WTC11 (cell line): ENCODE measurements around the gene C1QTNF1. TPM values are rescaled to one million over a fixed set of nuclear protein-coding genes. Genes with fewer than 3 reads are reported as not detected.

Experiments used
- ATAC-seq: fragments of 200-7000 bp; cut with Tn5 transposase; 2 replicates; pipeline ENCODE4 v1.10.0; 2021; ENCODE audit warnings: mild to moderate bottlenecking, moderate library complexity
- CTCF ChIA-PET: fragments of 300-600 bp; sonication (Branson Sonifier 250); formaldehyde crosslinking; loops from one replicate; lab custom pipeline; 2021; ENCODE audit warnings: antibody characterized with exemption; lab: Charles Lee
- POLR2A ChIA-PET: fragments of 350-600 bp; sonication (Branson Sonifier 250); formaldehyde crosslinking; loops from one replicate; lab custom pipeline; 2021; ENCODE audit warnings: antibody characterized with exemption; lab: Charles Lee
- DNase-seq: peaks from one replicate; pipeline ENCODE4 v3.0.0; 2021; ENCODE audit warnings: low spot score
- H3K27ac Mint-ChIP-seq: 2 replicates; pipeline ENCODE4 v1.8.0; 2021; ENCODE audit warnings: mixed read lengths
- H3K27me3 Mint-ChIP-seq: 2 replicates; pipeline ENCODE4 v1.8.0; 2021; ENCODE audit warnings: low read depth, mild to moderate bottlenecking, moderate library complexity, mixed read lengths
- H3K36me3 Mint-ChIP-seq: 2 replicates; pipeline ENCODE4 v1.8.0; 2021; ENCODE audit warnings: mixed read lengths
- H3K4me1 Mint-ChIP-seq: 2 replicates; pipeline ENCODE4 v1.8.0; 2022; ENCODE audit warnings: mixed read lengths
- H3K4me3 Mint-ChIP-seq: 2 replicates; pipeline ENCODE4 v1.8.0; 2021; ENCODE audit warnings: mild to moderate bottlenecking, moderate library complexity, mixed read lengths
- H3K9me3 Mint-ChIP-seq: 2 replicates; pipeline ENCODE4 v1.8.0; 2021; ENCODE audit warnings: mixed read lengths
- ESRRA ChIP-seq: sonication (generic); formaldehyde crosslinking; IDR thresholded peaks from 2 replicates; pipeline ENCODE4 v1.8.1; 2022; ENCODE audit warnings: mild to moderate bottlenecking, missing genetic modification reagents, borderline replicate concordance
- ETV6 ChIP-seq: sonication (generic); formaldehyde crosslinking; IDR thresholded peaks from 2 replicates; pipeline ENCODE4 v1.8.1; 2022; ENCODE audit warnings: mild to moderate bottlenecking, missing genetic modification reagents
- HMGA2 ChIP-seq: fragments of 250-450 bp; sonication (Bioruptor Pico); IDR thresholded peaks from 2 replicates; pipeline ENCODE4 v1.4.0; 2021; ENCODE audit warnings: mild to moderate bottlenecking, moderate library complexity
- JAZF1 ChIP-seq: fragments of 250-450 bp; sonication (Bioruptor Pico); IDR thresholded peaks from 2 replicates; pipeline ENCODE4 v1.9.0; 2021; ENCODE audit warnings: moderate library complexity, mild to moderate bottlenecking, inconsistent platforms
- NR2C2 ChIP-seq: sonication (generic); formaldehyde crosslinking; IDR thresholded peaks from 2 replicates; pipeline ENCODE4 v1.8.0; 2022; ENCODE audit warnings: mild to moderate bottlenecking, missing genetic modification reagents
- SOX15 ChIP-seq: fragments of 250-450 bp; sonication (Bioruptor Pico); IDR thresholded peaks from 2 replicates; pipeline ENCODE4 v1.9.0; 2021; ENCODE audit warnings: mild to moderate bottlenecking
- TEAD4 ChIP-seq: sonication (generic); formaldehyde crosslinking; IDR thresholded peaks from 2 replicates; pipeline ENCODE4 v1.8.0; 2022; ENCODE audit warnings: mild to moderate bottlenecking, missing genetic modification reagents
- TP53 ChIP-seq: sonication (generic); formaldehyde crosslinking; IDR thresholded peaks from 2 replicates; pipeline ENCODE4 v1.8.1; 2023; ENCODE audit warnings: mild to moderate bottlenecking, missing genetic modification reagents
- ZNF263 ChIP-seq: sonication (generic); formaldehyde crosslinking; IDR thresholded peaks from 2 replicates; pipeline ENCODE4 v1.8.1; 2022; ENCODE audit warnings: low read depth, mild to moderate bottlenecking, moderate library complexity, missing genetic modification reagents
- total RNA-seq: library from RNA; stranded (reverse); gene quantifications from 3 replicates; pipeline ENCODE4 v1.2.3, GENCODE V29; 2021
- TF ChIP-seq, protein P1 (sequence below): fragments of 250-450 bp; sonication (Bioruptor Pico); IDR thresholded peaks from 2 replicates; pipeline ENCODE4 v1.9.0; 2021; ENCODE audit warnings: moderate library complexity, mild to moderate bottlenecking, inconsistent platforms, borderline replicate concordance
- TF ChIP-seq, protein P2 (sequence below): fragments of 200-600 bp; IDR thresholded peaks from 2 replicates; pipeline ENCODE4 v1.8.0; 2022; ENCODE audit warnings: antibody characterized with exemption
- TF ChIP-seq, protein P3 (sequence below): sonication (generic); formaldehyde crosslinking; IDR thresholded peaks from 2 replicates; pipeline ENCODE4 v1.8.0; 2023; ENCODE audit warnings: missing genetic modification reagents
- TF ChIP-seq, protein P4 (sequence below): sonication (generic); formaldehyde crosslinking; IDR thresholded peaks from 2 replicates; pipeline ENCODE4 v1.8.1; 2022; ENCODE audit warnings: missing genetic modification reagents, borderline replicate concordance
- TF ChIP-seq, protein P5 (sequence below): sonication (generic); formaldehyde crosslinking; IDR thresholded peaks from 2 replicates; pipeline ENCODE4 v1.8.1; 2023; ENCODE audit warnings: mild to moderate bottlenecking, missing genetic modification reagents
- TF ChIP-seq, protein P6 (sequence below): sonication (generic); formaldehyde crosslinking; IDR thresholded peaks from 2 replicates; pipeline ENCODE4 v1.8.0; 2022; ENCODE audit warnings: mild to moderate bottlenecking, missing genetic modification reagents
- TF ChIP-seq, protein P7 (sequence below): sonication (generic); formaldehyde crosslinking; IDR thresholded peaks from 2 replicates; pipeline ENCODE4 v1.8.1; 2023; ENCODE audit warnings: mild to moderate bottlenecking, missing genetic modification reagents, moderate library complexity
- TF ChIP-seq, protein P8 (sequence below): sonication (generic); formaldehyde crosslinking; IDR thresholded peaks from 2 replicates; pipeline ENCODE4 v1.8.1; 2023; ENCODE audit warnings: mild to moderate bottlenecking, missing genetic modification reagents
- TF ChIP-seq, protein P9 (sequence below): fragments of 250-450 bp; sonication (Bioruptor Pico); IDR thresholded peaks from 2 replicates; pipeline ENCODE4 v1.9.0; 2021; ENCODE audit warnings: mild to moderate bottlenecking

C1QTNF1 gene
- total RNA-seq, 1 experiment from 2014 or later: 1.7 TPM

DNA sequence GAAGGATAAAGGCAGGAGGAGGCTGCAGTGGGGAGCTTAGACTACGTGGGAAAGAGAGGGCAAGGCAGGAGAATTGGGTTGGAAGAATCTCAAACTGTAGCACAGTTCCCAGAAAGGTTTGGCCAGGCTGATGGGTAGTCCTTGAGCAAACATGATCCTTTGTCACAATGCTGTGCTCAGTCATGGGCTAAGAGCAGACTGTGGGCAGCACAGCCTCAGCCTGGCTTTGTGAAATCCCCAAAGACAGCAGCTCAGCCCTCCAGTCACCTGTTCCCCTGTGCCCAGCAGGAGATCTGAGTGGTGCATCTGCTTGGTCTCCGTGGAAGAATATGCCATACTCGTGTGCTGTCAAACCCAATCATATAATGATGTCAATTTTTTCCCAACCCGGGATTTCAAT, 40.1 kb downstream of the C1QTNF1 start:
- TF ChIP-seq, protein P1, sequence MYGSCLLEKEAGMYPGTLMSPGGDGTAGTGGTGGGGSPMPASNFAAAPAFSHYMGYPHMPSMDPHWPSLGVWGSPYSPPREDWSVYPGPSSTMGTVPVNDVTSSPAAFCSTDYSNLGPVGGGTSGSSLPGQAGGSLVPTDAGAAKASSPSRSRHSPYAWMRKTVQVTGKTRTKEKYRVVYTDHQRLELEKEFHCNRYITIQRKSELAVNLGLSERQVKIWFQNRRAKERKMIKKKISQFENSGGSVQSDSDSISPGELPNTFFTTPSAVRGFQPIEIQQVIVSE (CRISPR knock-in tag): no peak
- TF ChIP-seq, protein P2, sequence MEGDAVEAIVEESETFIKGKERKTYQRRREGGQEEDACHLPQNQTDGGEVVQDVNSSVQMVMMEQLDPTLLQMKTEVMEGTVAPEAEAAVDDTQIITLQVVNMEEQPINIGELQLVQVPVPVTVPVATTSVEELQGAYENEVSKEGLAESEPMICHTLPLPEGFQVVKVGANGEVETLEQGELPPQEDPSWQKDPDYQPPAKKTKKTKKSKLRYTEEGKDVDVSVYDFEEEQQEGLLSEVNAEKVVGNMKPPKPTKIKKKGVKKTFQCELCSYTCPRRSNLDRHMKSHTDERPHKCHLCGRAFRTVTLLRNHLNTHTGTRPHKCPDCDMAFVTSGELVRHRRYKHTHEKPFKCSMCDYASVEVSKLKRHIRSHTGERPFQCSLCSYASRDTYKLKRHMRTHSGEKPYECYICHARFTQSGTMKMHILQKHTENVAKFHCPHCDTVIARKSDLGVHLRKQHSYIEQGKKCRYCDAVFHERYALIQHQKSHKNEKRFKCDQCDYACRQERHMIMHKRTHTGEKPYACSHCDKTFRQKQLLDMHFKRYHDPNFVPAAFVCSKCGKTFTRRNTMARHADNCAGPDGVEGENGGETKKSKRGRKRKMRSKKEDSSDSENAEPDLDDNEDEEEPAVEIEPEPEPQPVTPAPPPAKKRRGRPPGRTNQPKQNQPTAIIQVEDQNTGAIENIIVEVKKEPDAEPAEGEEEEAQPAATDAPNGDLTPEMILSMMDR: no peak
- TF ChIP-seq, protein P3, sequence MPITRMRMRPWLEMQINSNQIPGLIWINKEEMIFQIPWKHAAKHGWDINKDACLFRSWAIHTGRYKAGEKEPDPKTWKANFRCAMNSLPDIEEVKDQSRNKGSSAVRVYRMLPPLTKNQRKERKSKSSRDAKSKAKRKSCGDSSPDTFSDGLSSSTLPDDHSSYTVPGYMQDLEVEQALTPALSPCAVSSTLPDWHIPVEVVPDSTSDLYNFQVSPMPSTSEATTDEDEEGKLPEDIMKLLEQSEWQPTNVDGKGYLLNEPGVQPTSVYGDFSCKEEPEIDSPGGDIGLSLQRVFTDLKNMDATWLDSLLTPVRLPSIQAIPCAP (CRISPR knock-in tag): no peak
- no peak for TF ChIP-seq HMGA2 (CRISPR knock-in tag)
- no peak for TF ChIP-seq ESRRA (CRISPR knock-in tag)
- TF ChIP-seq, protein P4, sequence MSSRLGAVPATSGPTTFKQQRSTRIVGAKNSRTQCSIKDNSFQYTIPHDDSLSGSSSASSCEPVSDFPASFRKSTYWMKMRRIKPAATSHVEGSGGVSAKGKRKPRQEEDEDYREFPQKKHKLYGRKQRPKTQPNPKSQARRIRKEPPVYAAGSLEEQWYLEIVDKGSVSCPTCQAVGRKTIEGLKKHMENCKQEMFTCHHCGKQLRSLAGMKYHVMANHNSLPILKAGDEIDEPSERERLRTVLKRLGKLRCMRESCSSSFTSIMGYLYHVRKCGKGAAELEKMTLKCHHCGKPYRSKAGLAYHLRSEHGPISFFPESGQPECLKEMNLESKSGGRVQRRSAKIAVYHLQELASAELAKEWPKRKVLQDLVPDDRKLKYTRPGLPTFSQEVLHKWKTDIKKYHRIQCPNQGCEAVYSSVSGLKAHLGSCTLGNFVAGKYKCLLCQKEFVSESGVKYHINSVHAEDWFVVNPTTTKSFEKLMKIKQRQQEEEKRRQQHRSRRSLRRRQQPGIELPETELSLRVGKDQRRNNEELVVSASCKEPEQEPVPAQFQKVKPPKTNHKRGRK (CRISPR knock-in tag): no peak
- TF ChIP-seq, protein P5, sequence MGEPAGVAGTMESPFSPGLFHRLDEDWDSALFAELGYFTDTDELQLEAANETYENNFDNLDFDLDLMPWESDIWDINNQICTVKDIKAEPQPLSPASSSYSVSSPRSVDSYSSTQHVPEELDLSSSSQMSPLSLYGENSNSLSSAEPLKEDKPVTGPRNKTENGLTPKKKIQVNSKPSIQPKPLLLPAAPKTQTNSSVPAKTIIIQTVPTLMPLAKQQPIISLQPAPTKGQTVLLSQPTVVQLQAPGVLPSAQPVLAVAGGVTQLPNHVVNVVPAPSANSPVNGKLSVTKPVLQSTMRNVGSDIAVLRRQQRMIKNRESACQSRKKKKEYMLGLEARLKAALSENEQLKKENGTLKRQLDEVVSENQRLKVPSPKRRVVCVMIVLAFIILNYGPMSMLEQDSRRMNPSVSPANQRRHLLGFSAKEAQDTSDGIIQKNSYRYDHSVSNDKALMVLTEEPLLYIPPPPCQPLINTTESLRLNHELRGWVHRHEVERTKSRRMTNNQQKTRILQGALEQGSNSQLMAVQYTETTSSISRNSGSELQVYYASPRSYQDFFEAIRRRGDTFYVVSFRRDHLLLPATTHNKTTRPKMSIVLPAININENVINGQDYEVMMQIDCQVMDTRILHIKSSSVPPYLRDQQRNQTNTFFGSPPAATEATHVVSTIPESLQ (CRISPR knock-in tag): no peak
- no peak for TF ChIP-seq ZNF263 (CRISPR knock-in tag)
- no peak for TF ChIP-seq NR2C2 (CRISPR knock-in tag)
- ChIA-PET CTCF (interaction anchor here (0.5 to 2.5 kb wide), 4 partner anchors 11 to 325 kb away, joined by 3 to 6 read pairs (median 5); partner anchors contain the start of gene ENGASE), POLR2A (no interaction called here)
- no peaks in the 10 kb centered on the region for H3K36me3 Mint-ChIP-seq
- DNase-seq (no peak), ATAC-seq (no peak)
- no peaks in the 10 kb centered on the region for H3K4me1 Mint-ChIP-seq
- no peak overlapping the region for H3K27ac Mint-ChIP-seq
- H3K4me3 Mint-ChIP-seq: no peak overlapping the region
- H3K27me3 Mint-ChIP-seq: no peaks in the 10 kb centered on the region; the same call in 1 of the 2 replicates
- H3K9me3 Mint-ChIP-seq: no peaks in the 10 kb centered on the region

DNA sequence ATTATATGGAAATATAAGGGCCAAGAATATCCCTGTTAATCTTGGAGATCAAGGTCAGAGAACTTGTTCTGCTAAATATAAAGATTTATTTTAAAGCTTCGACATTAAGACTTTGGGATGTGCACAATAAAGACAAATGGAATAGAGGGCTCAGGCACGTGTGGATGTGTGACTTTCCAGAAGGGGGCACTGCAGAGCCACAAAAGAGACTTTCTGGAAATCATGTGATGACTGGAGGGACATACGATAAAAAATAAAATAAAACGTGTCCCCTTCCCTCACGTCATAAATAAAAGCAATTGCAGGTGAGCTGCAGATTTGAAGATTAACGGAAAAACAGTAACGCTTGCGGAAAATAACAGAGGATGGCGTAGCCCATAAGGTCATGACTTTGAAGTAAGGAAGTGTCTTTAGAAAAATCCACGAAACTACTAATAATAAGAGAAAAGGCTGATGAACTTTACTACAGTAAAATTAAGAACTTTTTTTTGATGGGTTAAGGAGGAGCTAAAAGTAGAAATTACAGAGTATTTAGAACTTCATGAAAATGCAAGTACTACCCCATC, 41.2 kb downstream of the C1QTNF1 start:
- no peak for TF ChIP-seq ESRRA (CRISPR knock-in tag)
- TF ChIP-seq JAZF1 (CRISPR knock-in tag): no peak
- TF ChIP-seq, protein P6, sequence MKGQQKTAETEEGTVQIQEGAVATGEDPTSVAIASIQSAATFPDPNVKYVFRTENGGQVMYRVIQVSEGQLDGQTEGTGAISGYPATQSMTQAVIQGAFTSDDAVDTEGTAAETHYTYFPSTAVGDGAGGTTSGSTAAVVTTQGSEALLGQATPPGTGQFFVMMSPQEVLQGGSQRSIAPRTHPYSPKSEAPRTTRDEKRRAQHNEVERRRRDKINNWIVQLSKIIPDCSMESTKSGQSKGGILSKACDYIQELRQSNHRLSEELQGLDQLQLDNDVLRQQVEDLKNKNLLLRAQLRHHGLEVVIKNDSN: peak; percentile 40; the same call in 1 of the 2 replicates
- no peak for TF ChIP-seq ETV6 (CRISPR knock-in tag)
- TF ChIP-seq TEAD4 (CRISPR knock-in tag): no peak
- TF ChIP-seq, protein P2: peak; percentile 63
- TF ChIP-seq, protein P7, sequence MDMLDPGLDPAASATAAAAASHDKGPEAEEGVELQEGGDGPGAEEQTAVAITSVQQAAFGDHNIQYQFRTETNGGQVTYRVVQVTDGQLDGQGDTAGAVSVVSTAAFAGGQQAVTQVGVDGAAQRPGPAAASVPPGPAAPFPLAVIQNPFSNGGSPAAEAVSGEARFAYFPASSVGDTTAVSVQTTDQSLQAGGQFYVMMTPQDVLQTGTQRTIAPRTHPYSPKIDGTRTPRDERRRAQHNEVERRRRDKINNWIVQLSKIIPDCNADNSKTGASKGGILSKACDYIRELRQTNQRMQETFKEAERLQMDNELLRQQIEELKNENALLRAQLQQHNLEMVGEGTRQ: peak; percentile 46
- no peak for TF ChIP-seq TP53 (CRISPR knock-in tag)
- TF ChIP-seq, protein P8, sequence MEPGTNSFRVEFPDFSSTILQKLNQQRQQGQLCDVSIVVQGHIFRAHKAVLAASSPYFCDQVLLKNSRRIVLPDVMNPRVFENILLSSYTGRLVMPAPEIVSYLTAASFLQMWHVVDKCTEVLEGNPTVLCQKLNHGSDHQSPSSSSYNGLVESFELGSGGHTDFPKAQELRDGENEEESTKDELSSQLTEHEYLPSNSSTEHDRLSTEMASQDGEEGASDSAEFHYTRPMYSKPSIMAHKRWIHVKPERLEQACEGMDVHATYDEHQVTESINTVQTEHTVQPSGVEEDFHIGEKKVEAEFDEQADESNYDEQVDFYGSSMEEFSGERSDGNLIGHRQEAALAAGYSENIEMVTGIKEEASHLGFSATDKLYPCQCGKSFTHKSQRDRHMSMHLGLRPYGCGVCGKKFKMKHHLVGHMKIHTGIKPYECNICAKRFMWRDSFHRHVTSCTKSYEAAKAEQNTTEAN (CRISPR knock-in tag): no peak
- no peak for TF ChIP-seq SOX15 (CRISPR knock-in tag)
- TF ChIP-seq, protein P9, sequence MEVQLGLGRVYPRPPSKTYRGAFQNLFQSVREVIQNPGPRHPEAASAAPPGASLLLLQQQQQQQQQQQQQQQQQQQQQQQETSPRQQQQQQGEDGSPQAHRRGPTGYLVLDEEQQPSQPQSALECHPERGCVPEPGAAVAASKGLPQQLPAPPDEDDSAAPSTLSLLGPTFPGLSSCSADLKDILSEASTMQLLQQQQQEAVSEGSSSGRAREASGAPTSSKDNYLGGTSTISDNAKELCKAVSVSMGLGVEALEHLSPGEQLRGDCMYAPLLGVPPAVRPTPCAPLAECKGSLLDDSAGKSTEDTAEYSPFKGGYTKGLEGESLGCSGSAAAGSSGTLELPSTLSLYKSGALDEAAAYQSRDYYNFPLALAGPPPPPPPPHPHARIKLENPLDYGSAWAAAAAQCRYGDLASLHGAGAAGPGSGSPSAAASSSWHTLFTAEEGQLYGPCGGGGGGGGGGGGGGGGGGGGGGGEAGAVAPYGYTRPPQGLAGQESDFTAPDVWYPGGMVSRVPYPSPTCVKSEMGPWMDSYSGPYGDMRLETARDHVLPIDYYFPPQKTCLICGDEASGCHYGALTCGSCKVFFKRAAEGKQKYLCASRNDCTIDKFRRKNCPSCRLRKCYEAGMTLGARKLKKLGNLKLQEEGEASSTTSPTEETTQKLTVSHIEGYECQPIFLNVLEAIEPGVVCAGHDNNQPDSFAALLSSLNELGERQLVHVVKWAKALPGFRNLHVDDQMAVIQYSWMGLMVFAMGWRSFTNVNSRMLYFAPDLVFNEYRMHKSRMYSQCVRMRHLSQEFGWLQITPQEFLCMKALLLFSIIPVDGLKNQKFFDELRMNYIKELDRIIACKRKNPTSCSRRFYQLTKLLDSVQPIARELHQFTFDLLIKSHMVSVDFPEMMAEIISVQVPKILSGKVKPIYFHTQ (CRISPR knock-in tag): no peak
- TF ChIP-seq HMGA2 (CRISPR knock-in tag): peak; percentile 0; the same call in 1 of the 2 replicates
- TF ChIP-seq, all 79 proteins: peak for 4
- H3K9me3 Mint-ChIP-seq: no peaks in the 10 kb centered on the region
- ATAC-seq (no peak), DNase-seq (peak; percentile 70)
- no peaks in the 10 kb centered on the region for H3K36me3 Mint-ChIP-seq
- no peaks in the 10 kb centered on the region; the same call in none of the 2 replicates for H3K27me3 Mint-ChIP-seq
- H3K4me3 Mint-ChIP-seq: no peak overlapping the region
- H3K27ac Mint-ChIP-seq: no peak overlapping the region
- ChIA-PET POLR2A (no interaction called here), CTCF (interaction anchor here (0.5 to 2.5 kb wide), 10 partner anchors 9 to 713 kb away, joined by 3 to 6 read pairs (median 4); partner anchors contain the start of gene ENGASE)
- H3K4me1 Mint-ChIP-seq: no peaks in the 10 kb centered on the region
